ENCODE data around the gene CTU1.

GRCh38 chr19:51120160-51120559 is 12.0 kb upstream of the CTU1 start:
- TF ChIP-seq CTCF (IDR thresholded peaks at IDR 0.05): no peak
- no peak for TF ChIP-seq POLR2A (IDR thresholded peaks at IDR 0.05)

All from uterus (tissue), 2 donors.